ENCODE results near the gene NUDT4. TPM values are rescaled to one million over a fixed set of nuclear protein-coding genes. Genes with fewer than 3 reads are reported as not detected.

NUDT4 gene
- total RNA-seq, 1 donor from 2014 or later, result 41.0 TPM

DNA sequence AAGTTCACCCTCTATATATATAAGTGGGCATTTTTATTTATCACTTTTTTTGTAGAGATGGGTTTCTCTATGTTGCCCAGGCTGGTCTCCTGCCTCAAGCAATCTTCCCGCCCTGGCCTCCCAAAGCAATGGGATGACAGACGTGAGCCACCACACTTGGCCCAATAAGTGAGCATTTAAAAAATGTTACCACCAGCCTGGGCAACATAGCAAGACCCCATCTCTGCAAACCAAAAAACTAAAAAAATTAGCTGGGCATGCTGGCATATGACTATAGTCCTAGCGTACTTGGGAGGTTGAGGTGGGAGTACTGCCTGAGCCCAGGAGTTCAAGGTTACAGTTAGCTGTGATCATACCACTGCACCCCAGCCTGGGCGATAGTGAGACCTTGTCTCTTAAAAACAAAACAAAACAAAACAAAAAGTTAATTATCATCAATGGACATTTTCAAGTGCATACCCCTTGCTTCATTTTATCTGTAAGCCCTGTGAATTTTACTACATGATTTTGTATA, 40.3 kb downstream of the NUDT4 start:
- peaks cover 37% of the 10 kb centered on the region for H3K4me1 Mint-ChIP-seq

DNA sequence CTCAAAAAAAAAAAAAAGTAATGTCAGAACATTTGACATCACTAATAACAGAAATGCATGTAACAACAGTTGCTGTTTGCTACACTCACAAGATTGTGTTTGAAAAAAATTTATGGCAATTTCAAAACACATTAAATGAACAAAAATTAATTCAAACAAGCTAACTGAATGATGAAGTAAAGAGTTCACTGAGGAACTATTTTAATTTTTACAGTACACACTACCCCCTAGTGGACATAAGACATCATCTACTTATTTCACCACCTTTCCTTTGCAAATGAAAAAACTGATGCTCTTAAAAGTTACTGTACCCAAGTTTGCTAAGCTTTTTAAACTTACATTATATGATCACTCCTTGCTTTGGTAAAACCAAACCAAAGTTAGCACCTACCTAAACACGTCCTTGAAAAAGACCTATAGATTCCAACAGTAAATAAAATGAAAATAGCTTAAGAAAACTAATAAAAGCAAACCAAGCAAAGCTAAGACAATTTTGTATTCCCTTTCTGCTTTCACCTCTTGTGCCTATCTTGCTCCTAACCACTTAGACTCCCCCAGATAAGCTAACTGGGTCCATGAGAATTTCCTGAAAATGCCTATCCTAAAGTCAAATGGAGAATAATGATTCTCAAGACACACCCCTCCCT, 41.8 kb downstream of the NUDT4 start:
- peaks cover 2% of the 10 kb centered on the region for H3K36me3 Mint-ChIP-seq
- no peaks in the 10 kb centered on the region for H3K27me3 Mint-ChIP-seq (ENCODE audit: low read depth)
- peak overlapping the region; percentile 56 for H3K27ac Mint-ChIP-seq
- TF ChIP-seq, protein P1, sequence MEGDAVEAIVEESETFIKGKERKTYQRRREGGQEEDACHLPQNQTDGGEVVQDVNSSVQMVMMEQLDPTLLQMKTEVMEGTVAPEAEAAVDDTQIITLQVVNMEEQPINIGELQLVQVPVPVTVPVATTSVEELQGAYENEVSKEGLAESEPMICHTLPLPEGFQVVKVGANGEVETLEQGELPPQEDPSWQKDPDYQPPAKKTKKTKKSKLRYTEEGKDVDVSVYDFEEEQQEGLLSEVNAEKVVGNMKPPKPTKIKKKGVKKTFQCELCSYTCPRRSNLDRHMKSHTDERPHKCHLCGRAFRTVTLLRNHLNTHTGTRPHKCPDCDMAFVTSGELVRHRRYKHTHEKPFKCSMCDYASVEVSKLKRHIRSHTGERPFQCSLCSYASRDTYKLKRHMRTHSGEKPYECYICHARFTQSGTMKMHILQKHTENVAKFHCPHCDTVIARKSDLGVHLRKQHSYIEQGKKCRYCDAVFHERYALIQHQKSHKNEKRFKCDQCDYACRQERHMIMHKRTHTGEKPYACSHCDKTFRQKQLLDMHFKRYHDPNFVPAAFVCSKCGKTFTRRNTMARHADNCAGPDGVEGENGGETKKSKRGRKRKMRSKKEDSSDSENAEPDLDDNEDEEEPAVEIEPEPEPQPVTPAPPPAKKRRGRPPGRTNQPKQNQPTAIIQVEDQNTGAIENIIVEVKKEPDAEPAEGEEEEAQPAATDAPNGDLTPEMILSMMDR (IDR thresholded peaks at IDR 0.05; ENCODE audit: unreplicated experiment), result peak; percentile 86
- DNase-seq (ENCODE audit: low spot score in 2 of 2, unreplicated experiment in 2 of 2), result no peak
- peaks cover 40% of the 10 kb centered on the region for H3K4me1 Mint-ChIP-seq
- H3K4me3 Mint-ChIP-seq, result no peak overlapping the region
- H3K9me3 Mint-ChIP-seq, result peaks cover 1% of the 10 kb centered on the region

More for the DNA sequence above, 40.3 kb downstream of the NUDT4 start:
- no peak for DNase-seq (ENCODE audit: low spot score in 2 of 2, unreplicated experiment in 2 of 2)
- TF ChIP-seq, protein P1 (IDR thresholded peaks at IDR 0.05; ENCODE audit: unreplicated experiment), result no peak
- H3K4me3 Mint-ChIP-seq, result no peak overlapping the region
- peaks cover 4% of the 10 kb centered on the region for H3K36me3 Mint-ChIP-seq
- H3K27me3 Mint-ChIP-seq (ENCODE audit: low read depth), result no peaks in the 10 kb centered on the region
- peaks cover 4% of the 10 kb centered on the region for H3K9me3 Mint-ChIP-seq
- no peak overlapping the region for H3K27ac Mint-ChIP-seq

DNA sequence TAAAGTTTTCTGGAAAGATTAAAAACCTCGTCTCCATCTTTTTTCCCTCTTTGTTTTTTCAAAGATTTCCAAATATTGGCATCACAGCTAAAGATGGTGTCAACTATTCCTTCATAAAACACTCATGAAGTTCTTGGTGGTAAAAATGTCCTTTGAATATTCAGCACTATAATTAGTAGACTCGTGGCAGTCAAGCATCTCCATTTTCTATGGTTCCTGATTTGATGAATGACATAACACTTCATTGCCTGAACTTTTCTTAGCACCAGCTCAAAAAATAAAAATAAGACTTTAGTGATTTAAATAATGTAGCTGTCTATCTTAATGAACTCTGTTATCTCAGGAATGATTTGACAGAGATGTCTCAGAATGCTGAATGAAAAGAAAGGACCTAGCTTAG, 44.3 kb downstream of the NUDT4 start:
- Mint-ChIP-seq H3K27me3 (ENCODE audit: low read depth) (no peaks in the 10 kb centered on the region), H3K4me3 (no peak overlapping the region), H3K36me3 (no peaks in the 10 kb centered on the region), H3K4me1 (peaks cover 51% of the 10 kb centered on the region), H3K9me3 (no peaks in the 10 kb centered on the region), H3K27ac (no peak overlapping the region)
- TF ChIP-seq, protein P1 (IDR thresholded peaks at IDR 0.05; ENCODE audit: unreplicated experiment), result no peak
- no peak for DNase-seq (ENCODE audit: low spot score in 2 of 2, unreplicated experiment in 2 of 2)

DNA sequence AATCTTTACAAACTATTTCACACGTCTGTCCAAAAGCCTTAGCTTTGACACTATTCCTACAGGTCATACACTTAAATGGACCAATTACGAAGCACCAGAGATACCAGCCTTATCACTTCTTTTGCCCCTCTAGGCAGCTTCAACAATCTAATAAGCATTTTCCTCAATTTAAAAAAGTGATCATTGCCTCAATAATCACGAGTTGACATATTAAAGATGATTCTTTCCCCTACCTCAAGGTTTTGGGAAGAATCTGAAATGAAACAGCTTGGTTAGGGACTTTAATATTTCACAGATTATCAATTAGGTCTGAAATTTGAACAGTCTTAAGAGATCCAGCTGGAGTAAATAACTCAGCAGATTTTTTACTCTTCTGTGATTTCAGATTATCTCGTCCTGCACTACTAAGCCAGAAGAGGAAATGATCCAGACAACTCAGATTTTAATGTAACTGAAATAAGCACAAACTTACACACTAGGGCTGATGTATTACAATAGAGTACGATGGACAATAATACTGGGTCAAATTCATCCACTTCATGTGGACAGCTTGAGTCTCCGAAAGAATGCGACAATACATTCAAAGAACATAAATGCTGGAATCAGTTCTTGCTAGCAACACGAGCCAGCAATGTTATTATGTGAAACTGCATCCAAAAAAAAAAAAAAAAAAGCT, 48.1 kb downstream of the NUDT4 start:
- no peak overlapping the region for H3K4me3 Mint-ChIP-seq
- H3K36me3 Mint-ChIP-seq, result no peaks in the 10 kb centered on the region

DNA sequence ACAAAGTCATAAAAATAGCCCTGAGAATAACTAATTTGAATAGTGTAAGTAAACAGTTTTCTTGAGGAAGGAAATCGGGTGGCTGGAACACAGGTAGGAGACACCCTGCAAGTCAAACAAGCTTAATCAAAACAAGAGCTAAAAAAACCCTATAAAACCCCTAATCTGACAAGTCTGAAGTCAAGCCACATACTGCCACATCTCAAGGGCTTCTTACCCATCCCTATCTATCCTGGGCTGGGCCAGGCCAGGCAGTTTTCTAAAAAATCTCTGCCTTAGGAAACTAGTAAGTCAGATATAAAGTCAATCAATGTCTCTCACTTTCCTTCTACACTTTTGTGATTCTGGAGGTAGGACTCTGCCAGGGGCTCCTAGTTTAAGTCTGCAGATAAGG, 48.7 kb downstream of the NUDT4 start:
- no peak for DNase-seq (ENCODE audit: low spot score in 2 of 2, unreplicated experiment in 2 of 2)
- H3K27ac Mint-ChIP-seq, result peak overlapping the region; percentile 37

More for the DNA sequence above, 48.1 kb downstream of the NUDT4 start:
- TF ChIP-seq, protein P1 (IDR thresholded peaks at IDR 0.05; ENCODE audit: unreplicated experiment), result no peak
- no peak for DNase-seq (ENCODE audit: low spot score in 2 of 2, unreplicated experiment in 2 of 2)
- H3K27me3 Mint-ChIP-seq (ENCODE audit: low read depth), result no peaks in the 10 kb centered on the region
- no peaks in the 10 kb centered on the region for H3K9me3 Mint-ChIP-seq
- peak overlapping the region; percentile 64 for H3K27ac Mint-ChIP-seq
- H3K4me1 Mint-ChIP-seq, result peaks cover 69% of the 10 kb centered on the region

More for the DNA sequence above, 48.7 kb downstream of the NUDT4 start:
- Mint-ChIP-seq H3K9me3 (no peaks in the 10 kb centered on the region), H3K27me3 (ENCODE audit: low read depth) (no peaks in the 10 kb centered on the region), H3K4me1 (peaks cover 70% of the 10 kb centered on the region), H3K4me3 (no peak overlapping the region), H3K36me3 (no peaks in the 10 kb centered on the region)
- TF ChIP-seq, protein P1 (IDR thresholded peaks at IDR 0.05; ENCODE audit: unreplicated experiment), result no peak
